Lung (tissue), 16 donors: ENCODE measurements around the gene HYI. TPM values are rescaled to one million over a fixed set of nuclear protein-coding genes. Genes with fewer than 3 reads are reported as not detected.
"Not testable (repeated sequence)": the region's sequence is repeated elsewhere in the genome, so short reads cannot be mapped to it uniquely, and the experiment has no call there.

Experiments used
- ATAC-seq: fragments of 200-7000 bp; cut with Tn5 transposase; one replicate; pipeline ENCODE4 v1.9.1; 2020; ENCODE audit warnings: moderate number of reproducible peaks; ENCODE audit not compliant: insufficient read depth, low FRiP score
- DNase-seq, 3 donors: peaks; one replicate each; pipeline ENCODE4 v3.0.0-alpha.2; 2013 to 2017
- H3K27ac ChIP-seq, 2 donors: one replicate each; pipeline ENCODE4 v1.5.1; 2013; ENCODE audit warnings: mild to moderate bottlenecking in 2 of 2, moderate library complexity in 2 of 2, control low read depth in 1 of 2, inconsistent platforms in 1 of 2, low read depth in 1 of 2, low read length in 1 of 2
- H3K27me3 ChIP-seq, 3 donors: one replicate each; pipeline ENCODE4 v1.5.1; 2013; ENCODE audit warnings: low read length in 2 of 3; ENCODE audit not compliant: control insufficient read depth in 3 of 3, insufficient read depth in 3 of 3
- H3K36me3 ChIP-seq, 4 donors: one replicate each; pipeline ENCODE4 v1.5.1; 2013; ENCODE audit warnings: low read length in 4 of 4, mild to moderate bottlenecking in 1 of 4, moderate library complexity in 1 of 4; ENCODE audit not compliant: control insufficient read depth in 4 of 4, insufficient read depth in 4 of 4
- H3K4me1 ChIP-seq, 5 donors: one replicate each; pipeline ENCODE4 v1.5.1; 2013; ENCODE audit warnings: low read length in 5 of 5, mild to moderate bottlenecking in 2 of 5, moderate library complexity in 1 of 5; ENCODE audit not compliant: control insufficient read depth in 5 of 5, insufficient read depth in 5 of 5
- H3K4me3 ChIP-seq: one replicate; pipeline ENCODE4 v1.5.1; 2013; ENCODE audit warnings: mild to moderate bottlenecking, control low read depth, moderate library complexity
- H3K9ac ChIP-seq, 2 donors: one replicate each; pipeline ENCODE4 v1.5.1; 2013; ENCODE audit warnings: low read length in 2 of 2, control low read depth in 1 of 2; ENCODE audit not compliant: insufficient read depth in 1 of 2
- H3K9me3 ChIP-seq, 4 donors: one replicate each; pipeline ENCODE4 v1.5.1; 2013; ENCODE audit warnings: low read length in 3 of 4, mild to moderate bottlenecking in 1 of 4, moderate library complexity in 1 of 4; ENCODE audit not compliant: control insufficient read depth in 4 of 4, insufficient read depth in 3 of 4
- CTCF ChIP-seq: IDR thresholded peaks from 2 replicates; pipeline ENCODE4 v1.5.1; 2012; ENCODE audit warnings: mild to moderate bottlenecking; ENCODE audit errors: control extremely low read depth, extremely low read depth
- WGBS, 2 donors: extraction: QIAGEN DNeasy Blood & Tissue Kit; methylation state at CpG; one replicate each; pipeline ENCODE4 v1.1.7; 2013; 5-methylcytosine and 5-hydroxymethylcytosine counted together
- long read RNA-seq, 5 donors: transcript quantifications; one replicate each; lab custom pipeline, GENCODE V29; 2026
- polyA plus RNA-seq, 2 donors: library from polyadenylated mRNA; stranded (reverse); fragments of 200-250 nt; gene quantifications; one replicate each; pipeline ENCODE4 v1.2.1, GENCODE V29; 2013
- total RNA-seq, 2 donors: library from RNA; depleted of rRNA in 1 of 2; stranded (reverse); fragments of >200 nt in 1 of 2; gene quantifications; one replicate each; pipeline ENCODE4 v1.2.1, GENCODE V29; 2014 to 2021
- donor health status: control.
- donor health status: control.
- donor health status: Bipolar disorder and iron deficiency.
- donor health status: healthy.
- donor health status: DM: yes; HTN: yes; CAD: no.

The HYI gene, protein sequence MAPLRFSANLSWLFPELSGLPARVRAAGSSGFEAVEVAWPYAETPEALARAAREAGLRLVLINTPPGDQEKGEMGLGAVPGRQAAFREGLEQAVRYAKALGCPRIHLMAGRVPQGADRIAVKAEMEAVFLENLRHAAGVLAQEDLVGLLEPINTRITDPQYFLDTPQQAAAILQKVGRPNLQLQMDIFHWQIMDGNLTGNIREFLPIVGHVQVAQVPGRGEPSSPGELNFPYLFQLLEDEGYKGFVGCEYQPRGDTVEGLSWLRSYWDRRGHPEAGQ
- total RNA-seq (10 to 100 TPM; 66.5 to 72.4 TPM), polyA plus RNA-seq (100 to 1,000 TPM in 1 of 2 donors, 10 to 100 TPM in 1; 35.8 to 103 TPM)
- long read RNA-seq, donor 1, transcript HYI-202 (6 exons, 2,173 nt), result minor isoform, 11 of 35 reads
- long read RNA-seq, donor 1, transcript HYI-204 (8 exons, 1,066 nt), result major isoform, 14 of 35 reads
- long read RNA-seq, donor 1, partial matches to known transcripts, result 0 of 35 reads
- long read RNA-seq, donor 1, other reads (novel, unspliced or antisense), result 0 of 35 reads
- long read RNA-seq, donor 2, partial matches to known transcripts, result 0 of 9 reads
- long read RNA-seq, donor 2, other reads (novel, unspliced or antisense), result 0 of 9 reads
- long read RNA-seq, donor 3, transcript HYI-204 (8 exons, 1,066 nt), result major isoform, 9 of 19 reads
- long read RNA-seq, donor 3, partial matches to known transcripts, result 0 of 19 reads
- long read RNA-seq, donor 3, other reads (novel, unspliced or antisense), result 0 of 19 reads
- long read RNA-seq, donor 4, transcript HYI-204 (8 exons, 1,066 nt), result major isoform, 5 of 8 reads
- long read RNA-seq, donor 4, partial matches to known transcripts, result 0 of 8 reads
- long read RNA-seq, donor 4, other reads (novel, unspliced or antisense), result 0 of 8 reads
- long read RNA-seq, donor 5, transcript HYI-204 (8 exons, 1,066 nt), result major isoform, 20 of 39 reads
- long read RNA-seq, donor 5, transcript HYI-202 (6 exons, 2,173 nt), result minor isoform, 8 of 39 reads
- long read RNA-seq, donor 5, partial matches to known transcripts, result 0 of 39 reads
- long read RNA-seq, donor 5, other reads (novel, unspliced or antisense), result 0 of 39 reads

DNA sequence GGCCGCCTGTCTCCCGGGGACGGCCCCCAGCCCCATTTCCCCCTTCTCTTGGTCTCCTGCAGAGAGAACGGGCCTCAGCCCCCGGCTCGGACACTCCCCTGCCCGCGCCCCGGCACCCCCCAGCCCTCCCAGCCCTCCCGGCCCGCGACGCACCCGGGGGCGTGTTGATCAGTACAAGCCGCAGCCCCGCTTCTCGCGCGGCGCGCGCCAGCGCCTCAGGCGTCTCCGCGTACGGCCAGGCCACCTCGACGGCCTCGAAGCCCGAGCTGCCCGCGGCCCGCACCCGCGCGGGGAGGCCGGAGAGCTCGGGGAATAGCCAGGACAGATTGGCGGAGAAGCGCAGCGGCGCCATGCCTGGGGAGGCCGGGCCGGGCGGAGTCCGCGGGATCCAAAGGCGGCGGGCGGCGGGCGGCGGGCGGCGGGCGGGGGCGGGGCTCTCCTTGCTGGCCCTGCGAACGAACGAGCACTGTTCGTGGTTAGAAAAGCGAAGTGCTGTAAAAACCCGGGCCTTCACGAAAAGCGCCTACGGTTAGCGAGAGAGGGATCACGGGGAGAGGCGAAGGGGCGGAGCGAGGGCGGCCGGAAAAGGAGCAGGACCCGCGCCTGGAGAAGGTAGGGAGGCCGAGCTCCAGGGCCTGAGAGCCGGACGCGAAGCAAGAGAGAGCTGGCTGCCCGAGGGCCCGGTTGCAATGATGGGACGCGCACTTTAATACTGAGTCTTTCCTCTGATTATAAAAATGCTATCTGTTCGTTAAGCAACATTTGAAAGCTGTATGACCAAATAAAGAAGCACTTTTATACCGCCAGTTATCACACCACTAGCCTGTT lies at the start of gene HYI:
TSS of gene HYI (minus strand) at position 490 of the 828 bp plus-strand sequence. CDS start at position 352, 138 bp downstream.
- peak within 1 kb of the TSS; percentile 55 for H3K4me3 ChIP-seq
- H3K9me3 ChIP-seq, result no peaks in the 10 kb centered on the region
- peaks cover 7 to 34% (median 20%) of the 10 kb centered on the region in 4 donors for H3K36me3 ChIP-seq
- peak within 1 kb of the TSS; percentile 71 to 93 for H3K27ac ChIP-seq
- H3K4me1 ChIP-seq, result peaks cover 0 to 13% (median 3%) of the 10 kb centered on the region in 5 donors
- peak within 1 kb of the TSS in 1 of 2 donors; percentile 50 for H3K9ac ChIP-seq
- DNase-seq, result peak; percentile 90 to 94 (median 93)
- no peak for TF ChIP-seq CTCF
- no peaks in the 10 kb centered on the region for H3K27me3 ChIP-seq
- peak; percentile 68 for ATAC-seq
- WGBS, 2 donors, result 0 to 1% methylated on average over 74 to 87 of the region's 87 CpGs

- DNase-seq, H3K27ac ChIP-seq, H3K4me3 ChIP-seq, H3K36me3 ChIP-seq, H3K27me3 ChIP-seq, H3K4me1 ChIP-seq, ATAC-seq, H3K9me3 ChIP-seq, H3K9ac ChIP-seq: not testable (repeated sequence)
- 96 to 98% methylated on average over 10 to 19 of the region's 33 CpGs for WGBS, 2 donors
Measured at GRCh38 chr1:43501806-43502205, 48.1 kb upstream of the HYI start.

DNA sequence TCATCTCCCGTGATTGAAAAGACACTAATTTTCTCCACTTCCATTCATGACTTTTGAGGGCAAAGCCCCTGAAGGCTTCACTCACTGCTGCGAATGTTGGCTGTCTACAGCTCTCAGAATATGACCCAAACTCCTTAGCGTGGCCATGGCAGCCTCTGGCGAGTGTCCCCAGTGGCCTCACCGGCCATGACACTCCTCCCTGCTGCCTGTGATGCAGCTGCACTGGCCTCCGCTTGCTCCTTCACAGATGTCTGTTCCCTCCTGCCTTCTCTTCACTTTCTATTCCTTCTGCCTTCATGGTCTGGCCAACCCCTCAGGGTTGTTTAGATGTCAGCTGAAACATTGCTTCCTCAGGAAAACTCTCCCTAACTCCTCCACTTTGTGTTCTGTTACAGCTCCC lies 46.2 kb upstream of the HYI start:
- DNase-seq (no peak), ATAC-seq (no peak)
- 80% methylated on average over 6 of the region's 6 CpGs for WGBS, 2 donors
- no peaks in the 10 kb centered on the region for H3K27me3 ChIP-seq
- TF ChIP-seq CTCF, result no peak
- no peaks in the 10 kb centered on the region for H3K36me3 ChIP-seq
- H3K4me1 ChIP-seq, result peaks cover 0 to 2% (median 0%) of the 10 kb centered on the region in 5 donors
- H3K9ac ChIP-seq, result no peak overlapping the region
- no peak overlapping the region for H3K4me3 ChIP-seq
- H3K9me3 ChIP-seq, result no peaks in the 10 kb centered on the region
- no peak overlapping the region for H3K27ac ChIP-seq
